NCI-H1436 treated with DMSO at 0.1 percent for 48 hours (cell line): ENCODE results near the gene TINAGL1.

ENCODE experiments used
- DNase-seq: peaks from one replicate; lab custom pipeline; 2025; lab: John Stamatoyannopoulos, UW

Gene TINAGL1

DNA sequence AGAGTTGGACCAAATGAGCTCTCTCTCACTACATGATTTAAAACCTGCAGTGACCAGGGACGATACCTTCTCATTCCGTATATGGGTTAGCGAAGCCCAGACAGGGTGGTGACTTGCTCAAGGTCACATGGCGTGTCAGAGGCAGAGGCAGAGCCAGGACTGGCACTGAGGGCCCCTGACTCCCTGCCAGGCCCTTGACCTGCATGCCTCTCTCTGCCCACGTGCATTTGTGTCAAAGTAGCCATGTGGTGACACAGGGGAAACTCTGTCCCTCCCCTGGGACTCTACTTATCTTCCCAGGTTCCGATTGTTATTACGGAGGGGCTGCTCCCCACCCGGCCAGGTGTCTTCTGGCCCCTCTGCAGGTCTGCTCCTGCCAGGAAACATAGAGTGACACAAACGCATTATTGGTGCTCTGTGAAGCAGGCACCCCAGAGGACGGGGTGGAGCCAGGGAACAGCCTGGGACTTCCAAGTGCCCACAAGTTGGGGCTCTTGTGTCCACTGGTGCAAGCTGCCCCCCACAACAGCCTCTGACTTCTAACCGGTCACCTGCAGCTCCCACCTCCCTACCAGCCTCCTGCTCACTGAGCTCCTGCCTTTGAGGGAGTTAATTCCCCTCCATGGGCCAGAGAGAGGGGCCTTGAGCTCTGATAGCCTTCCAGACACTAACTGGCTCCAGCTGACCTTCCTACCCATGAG lies 7.3 kb upstream of the TINAGL1 start:
- DNase-seq: no peak

DNA sequence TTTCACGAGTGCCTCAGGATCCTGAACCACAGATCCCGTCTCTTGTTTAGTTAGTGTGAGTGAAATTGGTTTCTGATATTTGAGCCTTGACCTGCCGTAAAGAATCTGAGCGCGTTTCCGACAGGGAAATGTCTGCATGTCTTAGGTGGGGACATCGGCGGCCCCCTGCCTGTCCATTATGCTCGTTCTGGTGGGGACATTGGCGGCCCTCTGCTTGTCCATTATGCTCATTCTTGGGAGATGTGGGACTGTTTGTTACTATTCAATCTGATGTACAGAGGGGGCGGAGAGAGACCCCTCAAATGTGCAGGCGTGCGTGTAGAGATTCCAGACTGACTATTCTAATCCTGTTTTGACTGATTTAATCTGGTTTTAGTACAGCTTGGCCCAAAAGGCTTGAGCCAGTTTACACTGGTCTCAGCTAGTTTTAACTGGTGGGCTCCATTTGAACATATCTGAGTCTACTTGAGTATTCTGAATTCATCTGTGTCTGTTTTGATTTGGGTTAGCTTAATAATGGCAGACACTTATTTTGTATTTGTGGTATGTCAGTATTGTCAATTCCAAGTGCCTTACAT lies 6.6 kb upstream of the TINAGL1 start:
- no peak for DNase-seq

DNA sequence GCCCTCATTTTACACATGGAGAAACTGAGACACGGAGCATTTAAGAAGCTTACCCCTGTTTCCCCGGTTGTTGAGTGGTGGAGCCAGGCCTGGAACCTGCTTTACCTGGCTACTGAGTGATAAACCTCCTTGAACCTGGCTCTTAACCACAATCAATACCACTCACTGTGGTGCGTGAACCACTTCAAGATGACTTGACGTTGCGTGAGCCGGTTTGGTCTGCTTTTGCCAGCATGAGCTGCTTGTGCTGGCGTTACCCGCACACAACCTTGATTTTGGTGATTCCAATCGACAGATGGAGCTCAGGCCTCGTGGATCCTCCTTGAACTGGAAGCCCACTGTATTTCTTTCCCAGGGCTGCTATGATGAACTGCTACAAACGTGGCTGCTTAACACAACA lies 6.1 kb upstream of the TINAGL1 start:
- DNase-seq: no peak

DNA sequence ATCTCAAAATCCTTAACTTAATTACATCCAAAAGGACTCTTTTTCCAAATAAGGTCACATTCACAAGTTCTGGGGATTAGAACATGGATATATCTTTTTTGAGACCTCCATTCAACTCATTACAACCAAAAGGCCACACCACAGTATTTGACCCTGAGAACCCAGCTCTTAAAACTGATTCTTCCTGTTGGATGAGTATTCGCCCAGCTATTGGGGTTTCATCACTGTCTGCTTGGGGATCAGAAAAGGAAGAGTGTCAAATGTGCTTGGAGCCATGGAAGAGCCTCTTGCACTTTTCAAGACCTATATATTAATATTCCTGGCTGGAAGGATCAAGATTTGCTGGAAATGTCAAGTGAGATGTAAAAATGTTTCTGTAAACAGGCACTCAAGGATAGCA lies 5.4 kb upstream of the TINAGL1 start:
- DNase-seq: no peak

DNA sequence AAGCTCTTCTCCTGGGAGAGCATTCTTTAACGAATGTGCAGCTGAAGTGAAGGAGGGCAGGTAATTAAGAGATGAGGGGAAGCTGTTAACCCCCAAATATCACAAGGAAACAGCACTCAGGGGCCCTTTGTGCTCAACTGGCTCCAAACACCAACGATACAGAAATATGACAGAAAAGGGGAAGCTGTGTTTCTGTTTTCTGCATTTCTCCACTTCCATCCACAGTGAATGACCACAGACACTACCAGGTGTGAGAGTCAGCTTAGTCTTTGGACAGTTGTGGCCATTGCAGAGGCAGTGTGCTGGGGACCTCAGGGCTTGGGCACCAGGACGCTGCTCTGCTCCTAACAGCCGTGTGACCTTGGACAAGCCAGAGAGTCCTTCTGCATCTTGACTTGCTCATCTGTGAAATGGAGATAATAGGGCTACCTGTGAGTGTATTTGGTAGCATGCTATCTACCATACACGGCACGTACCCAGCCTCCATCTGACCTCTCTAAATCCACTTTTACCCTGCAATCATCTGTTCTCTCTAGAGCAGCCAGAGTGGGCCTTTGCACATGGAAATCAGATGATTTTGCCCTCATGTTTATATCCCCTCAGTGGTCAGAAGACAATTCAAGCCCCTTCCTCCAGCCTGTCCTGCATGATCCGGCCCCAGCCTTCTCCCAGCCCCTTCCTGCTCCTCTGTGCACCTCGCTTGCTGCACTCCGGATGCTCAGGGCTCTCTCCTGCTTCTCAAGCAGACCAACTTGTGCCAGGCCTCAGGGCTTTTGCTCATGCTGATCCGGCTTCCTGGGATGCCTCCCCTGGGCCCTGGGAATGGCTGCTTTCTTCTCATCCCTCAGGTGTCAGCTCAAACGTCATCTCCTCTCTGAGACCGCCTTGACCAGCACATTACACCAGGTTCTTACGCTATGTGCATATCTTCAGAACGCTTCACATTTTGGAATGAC lies 4.7 kb upstream of the TINAGL1 start:
- DNase-seq: no peak

DNA sequence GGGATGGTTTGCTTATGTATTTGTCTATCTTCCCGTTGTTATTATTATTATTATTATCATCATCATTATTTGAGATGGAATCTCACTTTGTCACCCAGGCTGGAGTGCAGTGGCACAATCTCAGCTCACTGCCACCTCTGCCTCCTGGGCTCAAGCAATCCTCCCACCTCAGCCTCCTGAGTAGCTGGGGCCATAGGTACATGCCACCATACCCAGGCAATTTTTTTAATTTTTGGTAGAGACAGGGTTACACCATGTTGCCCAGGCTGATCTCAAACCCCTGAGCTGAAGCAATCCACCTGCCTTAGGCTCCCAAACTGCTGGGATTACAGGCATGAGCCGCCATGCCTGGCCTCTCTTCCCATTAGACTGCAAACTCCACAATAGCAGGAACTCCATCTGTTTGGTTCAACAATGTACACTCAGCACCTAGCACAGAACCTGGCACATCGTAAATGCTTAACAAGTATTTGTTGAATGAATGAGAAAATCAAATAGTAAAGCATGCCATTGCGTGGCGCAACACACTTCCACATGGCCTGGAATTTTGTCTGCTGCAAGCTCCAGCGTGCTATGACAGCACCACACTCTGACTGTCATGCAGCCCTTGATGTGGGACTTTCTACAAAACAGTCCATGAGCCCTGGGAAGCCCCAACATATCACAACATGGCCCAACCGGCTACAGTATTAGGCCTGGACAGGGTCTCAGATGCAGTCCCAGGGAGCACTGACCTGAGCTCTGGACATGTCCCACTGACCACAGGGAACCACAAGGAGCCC lies 3.8 kb upstream of the TINAGL1 start:
- DNase-seq: no peak

DNA sequence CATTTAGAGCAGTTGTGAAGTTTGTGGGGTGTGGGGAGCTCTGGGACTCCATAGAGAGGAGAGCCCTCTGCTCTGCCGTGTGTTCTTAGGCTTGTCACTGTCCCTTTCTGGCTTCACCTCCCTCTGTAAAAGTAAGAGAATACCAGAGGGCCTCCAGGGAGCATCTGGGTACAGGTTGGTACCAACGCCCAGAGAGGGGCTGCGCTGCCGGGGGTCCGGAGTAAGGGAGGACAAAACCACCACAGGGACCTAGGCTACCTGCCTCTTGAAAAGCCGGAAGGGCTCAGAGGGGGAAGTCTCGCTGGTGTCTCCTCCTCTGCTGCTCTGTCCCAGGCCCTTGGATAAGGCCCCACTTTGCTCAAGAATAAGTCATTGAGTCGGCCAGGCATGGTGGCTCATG lies 3.1 kb upstream of the TINAGL1 start:
- DNase-seq: no peak

DNA sequence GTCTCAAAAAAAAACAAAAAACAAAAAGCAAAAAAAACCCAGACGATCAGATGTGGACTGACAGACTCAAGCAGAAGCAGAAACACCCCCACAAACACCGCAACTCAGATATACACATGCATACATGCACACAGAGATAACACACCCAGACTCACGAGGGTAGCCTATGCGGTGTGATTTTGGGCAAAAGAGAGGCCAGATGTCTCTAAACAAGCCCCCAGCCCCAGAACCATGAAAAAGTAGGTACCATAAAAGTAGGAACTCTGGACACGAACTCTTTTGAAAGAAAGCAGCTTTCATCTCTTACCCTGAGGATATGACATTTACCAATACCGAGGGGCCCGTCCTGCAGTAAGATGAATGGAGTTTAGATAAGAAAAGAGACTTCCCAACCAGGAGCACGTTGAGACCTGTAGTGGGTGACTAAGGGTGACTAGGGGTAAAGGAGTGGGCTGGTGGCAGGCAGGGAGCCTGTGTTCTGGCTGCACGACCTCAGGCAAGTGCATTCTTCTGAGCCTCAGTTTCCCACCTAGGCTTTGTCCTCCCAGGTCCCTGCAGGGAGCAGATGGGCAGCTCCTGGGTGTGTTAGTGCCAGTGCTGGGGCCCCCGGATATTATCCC lies 1.5 kb upstream of the TINAGL1 start:
- no peak for DNase-seq

DNA sequence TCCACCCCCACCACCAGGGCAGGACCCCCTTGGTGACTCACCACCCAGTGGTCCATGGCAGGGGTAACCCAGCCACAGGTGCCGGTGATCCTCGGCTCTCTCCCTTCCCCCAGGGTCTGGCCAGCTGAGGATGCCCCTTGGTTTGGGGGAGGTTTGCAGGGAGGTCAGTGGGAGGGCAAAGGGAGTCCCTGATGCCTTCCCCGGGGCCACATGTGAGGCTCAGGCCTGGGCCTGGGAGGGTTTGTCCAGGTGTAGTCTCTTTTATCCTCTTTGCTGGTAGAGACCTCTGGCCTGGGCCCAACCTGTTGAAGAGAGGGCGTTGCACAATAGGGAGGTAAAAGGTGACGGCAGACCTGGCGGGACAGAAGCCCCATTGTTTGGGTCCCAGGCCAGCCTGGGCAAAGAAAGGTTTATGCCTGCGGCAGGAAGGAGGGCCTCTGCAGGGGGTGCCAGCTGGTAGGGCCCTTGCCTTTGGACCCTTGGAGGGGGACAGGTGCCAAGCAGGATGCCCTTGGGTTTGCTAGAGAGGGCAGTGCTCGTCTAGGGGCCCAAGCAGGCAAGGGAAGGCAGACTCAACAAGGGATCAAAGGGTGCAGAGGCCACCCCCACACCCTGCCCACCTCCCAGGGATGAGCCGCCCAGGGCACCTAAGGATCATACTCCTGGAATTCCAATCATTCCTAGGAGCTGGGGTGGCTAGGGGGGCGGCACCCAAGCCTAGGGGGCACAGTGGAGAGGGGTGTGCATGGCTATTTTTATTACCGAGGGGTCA lies 760 bp upstream of the TINAGL1 start:
- no peak for DNase-seq

DNA sequence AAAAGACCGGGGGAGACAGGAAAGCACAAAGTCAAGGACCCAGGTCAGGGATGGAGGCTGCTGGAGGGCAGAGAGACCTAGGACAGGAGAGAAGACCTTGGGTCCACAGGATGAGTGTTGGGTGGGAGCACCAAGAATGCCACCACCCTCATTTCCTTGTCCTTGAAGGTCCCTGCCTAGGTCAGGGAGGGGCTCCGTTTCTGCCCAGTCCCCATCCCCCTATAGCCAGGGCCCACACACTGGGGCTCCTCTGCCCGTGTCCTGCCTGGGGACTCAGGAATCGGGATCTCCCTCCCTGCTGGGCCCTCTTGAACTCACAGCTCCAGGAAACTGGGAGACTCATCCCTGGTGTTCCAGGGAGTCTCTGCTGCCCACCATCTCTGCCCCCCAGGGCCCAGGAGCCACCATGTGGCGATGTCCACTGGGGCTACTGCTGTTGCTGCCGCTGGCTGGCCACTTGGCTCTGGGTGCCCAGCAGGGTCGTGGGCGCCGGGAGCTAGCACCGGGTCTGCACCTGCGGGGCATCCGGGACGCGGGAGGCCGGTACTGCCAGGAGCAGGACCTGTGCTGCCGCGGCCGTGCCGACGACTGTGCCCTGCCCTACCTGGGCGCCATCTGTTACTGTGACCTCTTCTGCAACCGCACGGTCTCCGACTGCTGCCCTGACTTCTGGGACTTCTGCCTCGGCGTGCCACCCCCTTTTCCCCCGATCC lies 584 bp downstream of the TINAGL1 start:
- DNase-seq: no peak

DNA sequence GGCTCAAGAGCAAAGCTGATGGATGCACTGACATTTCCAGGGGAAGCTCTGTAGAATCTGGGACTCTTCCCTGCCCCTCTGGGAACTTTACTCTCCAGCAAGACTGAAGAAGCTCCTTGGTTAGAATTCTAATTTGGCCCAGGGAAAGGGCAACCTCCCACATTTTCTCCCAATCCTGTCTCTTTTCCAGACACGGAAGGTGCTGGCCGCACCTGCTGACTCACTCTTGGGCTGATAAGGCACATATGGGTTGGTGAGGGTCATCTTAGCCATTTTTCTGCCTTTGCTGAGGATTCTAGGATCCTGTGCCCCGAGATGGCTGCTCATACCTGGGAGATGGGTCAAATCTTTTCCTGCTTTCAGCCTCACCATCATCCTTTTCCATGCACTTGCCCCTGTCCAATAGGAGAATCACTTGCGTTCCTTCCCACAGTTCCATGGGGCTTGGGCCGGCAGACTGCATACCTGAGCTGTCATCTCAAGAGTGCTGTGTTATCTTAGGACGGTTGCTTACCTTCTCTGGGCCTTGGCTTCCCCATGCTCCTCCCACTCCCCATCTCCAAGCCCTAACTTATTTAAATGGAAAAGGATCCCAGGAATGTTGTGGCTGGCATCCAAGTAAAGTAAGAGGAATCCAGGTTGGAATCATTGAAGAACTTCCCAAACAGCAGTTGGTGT lies 1.3 kb downstream of the TINAGL1 start:
- DNase-seq: no peak

DNA sequence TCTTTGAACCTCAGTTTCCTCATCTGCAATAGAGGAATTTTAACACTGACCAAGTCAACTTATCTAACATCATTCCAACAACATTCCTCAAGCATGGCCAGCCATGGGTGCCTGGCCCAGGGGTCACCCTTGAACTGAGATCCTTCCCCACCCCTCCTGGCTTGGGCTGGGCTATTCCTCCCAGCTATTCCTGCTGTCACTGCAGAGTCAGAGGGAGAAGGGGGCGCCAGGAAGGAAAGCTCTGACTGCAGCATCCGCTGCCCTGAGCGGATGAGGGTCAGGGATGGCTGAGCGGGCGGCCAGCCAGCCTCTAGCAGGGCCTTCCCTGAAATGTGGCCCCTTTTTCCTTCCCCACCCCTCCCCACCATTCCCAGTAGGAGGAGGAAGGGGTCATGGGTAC lies 3.1 kb downstream of the TINAGL1 start:
- no peak for DNase-seq

DNA sequence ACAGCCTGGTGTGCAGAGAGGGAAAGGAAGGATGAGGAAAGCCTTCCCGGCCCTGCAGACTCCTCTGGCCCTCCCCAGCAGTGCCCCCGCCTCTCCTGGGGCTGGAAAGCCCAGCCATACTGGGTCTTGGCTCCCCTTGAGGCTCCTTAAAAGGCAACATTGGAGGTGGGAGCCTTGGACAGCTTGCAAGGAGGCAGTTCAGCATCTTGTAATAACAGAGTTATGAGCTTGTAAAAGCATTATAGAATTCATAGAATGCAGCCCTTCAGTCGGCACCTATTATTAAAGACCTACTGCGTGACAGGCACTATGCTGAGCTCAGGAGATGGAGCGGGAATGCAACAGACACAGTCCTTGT lies 4.2 kb downstream of the TINAGL1 start:
- no peak for DNase-seq

DNA sequence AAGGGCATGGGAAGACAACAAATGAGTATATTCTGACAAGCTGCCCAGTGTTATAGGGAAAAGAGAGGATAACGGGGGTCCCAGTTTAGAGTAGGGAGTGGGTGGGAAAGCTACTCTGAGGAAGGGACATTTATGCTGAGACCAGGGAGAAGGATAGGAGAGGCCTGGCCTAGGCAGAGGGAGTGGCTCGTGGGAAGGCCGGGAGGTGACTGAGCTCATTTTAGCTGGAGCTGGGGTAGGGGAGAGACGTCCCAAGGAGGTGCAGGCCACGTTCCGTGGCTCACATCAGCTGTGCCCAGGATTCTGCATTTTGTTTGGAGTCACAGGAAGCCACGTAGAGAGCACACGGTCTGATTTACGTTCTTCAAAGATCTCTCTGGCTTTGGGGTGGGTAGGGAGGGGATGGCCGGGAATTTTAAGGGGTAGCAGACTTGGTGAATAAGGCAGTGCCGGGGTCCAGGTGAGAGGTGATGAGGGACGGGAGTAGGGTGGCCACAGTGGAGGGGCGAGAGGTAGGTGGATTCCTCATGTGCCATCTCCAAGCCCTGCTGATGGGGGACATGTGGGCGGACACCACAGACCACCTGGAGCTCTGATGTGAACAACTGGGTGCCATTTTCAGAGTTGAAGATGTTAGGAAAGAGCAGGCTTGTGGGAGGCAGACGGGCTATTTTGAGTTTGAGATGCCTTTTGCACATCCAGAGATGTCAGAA lies 4.7 kb downstream of the TINAGL1 start:
- no peak for DNase-seq

DNA sequence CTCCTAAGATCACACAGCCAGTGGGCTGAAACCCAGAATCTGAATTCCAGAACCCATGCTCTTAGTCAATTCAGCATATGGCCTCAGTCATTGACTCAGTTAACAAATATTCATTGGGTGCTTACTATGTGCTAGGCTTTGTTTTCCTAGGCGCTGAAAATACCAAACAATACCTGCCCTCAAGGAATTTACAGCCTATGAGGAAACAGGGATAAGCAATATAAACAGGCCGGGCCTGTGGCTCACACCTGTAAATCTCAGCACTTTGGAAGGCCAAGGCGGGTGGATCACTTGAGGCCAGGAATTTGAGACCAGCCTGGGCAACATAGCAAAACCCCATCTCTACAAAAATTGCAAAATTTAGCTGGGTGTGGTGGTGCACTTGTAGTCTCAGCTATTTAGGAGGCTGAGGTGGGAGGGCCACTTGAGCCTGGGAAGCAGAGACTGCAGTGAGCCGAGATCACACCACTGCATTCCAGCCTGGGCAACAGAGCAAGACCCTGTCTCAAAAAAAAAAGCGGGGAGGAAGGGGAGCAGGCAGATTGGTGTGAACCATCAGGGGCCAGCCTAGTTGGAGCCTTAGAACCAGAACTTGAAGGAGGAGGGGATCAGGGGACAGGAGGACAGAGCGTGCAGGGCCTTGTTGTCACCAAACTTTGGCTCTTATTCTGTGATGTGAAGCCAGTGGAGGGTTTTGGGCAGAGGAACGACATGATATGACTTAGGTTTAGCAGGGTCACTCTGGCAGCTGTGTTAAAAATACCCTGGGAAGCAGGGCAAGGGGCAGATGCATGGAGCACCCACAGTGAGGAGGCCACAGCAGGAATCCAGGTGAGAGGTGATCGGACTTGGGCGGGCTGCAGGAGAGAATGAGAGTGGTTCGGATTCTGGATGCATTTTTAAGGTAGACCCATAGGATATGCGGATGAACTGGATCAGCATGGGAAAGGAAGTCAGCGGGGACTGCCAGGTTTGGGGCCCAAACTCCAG lies 5.8 kb downstream of the TINAGL1 start:
- DNase-seq: no peak

DNA sequence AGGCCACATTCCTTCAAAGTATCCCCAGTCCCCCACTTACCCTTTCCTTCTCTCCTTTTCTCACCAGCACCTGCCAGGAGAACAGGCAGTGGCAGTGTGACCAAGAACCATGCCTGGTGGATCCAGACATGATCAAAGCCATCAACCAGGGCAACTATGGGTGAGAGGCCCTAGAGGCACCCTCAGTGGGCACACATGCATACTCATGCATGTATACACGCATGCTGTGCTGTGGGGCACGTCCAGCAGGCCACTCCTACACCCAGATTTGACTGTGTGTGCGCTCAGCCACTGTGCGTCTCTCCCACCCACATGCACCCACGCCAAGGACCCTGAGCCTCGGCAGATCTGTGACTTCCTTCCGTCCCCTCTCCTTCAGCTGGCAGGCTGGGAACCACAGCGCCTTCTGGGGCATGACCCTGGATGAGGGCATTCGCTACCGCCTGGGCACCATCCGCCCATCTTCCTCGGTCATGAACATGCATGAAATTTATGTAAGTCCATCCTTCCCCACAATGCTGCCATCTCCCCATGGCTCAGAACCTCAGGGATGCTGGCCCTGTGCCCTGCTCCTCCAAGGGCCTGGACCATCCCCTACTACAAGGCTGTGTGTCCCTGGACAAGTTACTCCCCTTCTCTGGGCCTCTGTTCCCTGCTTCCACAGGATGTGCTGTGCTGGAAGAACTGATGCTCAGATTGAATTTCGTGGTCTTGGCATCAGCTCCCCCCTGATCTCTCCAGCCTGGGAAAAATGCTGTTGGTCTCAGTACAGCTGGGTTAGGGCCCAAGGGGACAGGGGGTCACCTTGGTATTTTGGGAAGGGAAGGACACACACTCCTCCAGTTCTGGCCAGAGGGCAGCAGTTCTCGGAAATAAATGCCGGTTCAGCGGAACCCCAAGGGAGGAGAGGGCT lies 7.0 kb downstream of the TINAGL1 start:
- DNase-seq: no peak
